ENCODE results near the gene SYT9. TPM values are rescaled to one million over a fixed set of nuclear protein-coding genes. Genes with fewer than 3 reads are reported as not detected.

Gene SYT9
- total and polyA plus RNA-seq, 9 of the 15 experiments (the other 6 are each of a cell fraction or from before 2014, with no cell fraction given), result 0.01 TPM; not detected in 8

DNA sequence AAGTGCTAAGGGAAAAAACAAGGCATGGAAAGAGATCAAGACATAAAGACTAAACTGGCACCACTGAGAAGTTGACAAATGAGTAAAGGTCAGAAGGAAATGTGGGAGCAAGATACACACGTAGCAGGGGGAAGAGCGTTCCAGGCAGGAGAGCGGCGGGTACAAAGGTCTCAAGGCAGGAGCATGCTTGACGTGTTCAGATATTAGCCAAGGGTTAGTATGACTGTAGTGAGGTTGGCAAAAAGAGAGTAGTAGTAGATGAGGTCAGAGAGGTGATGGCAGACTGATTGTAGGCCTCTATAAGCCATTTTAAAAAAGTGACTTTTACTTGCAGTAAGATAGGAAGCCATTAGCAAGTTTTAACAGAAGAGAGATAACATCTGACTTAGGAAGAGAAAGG, 9.9 kb downstream of the SYT9 start:
- BruUV-seq (replicated peaks), result no TSS peak
- ChIA-PET CTCF (ENCODE audit: low intra/inter-chr PET ratio) (no interaction called here), POLR2A (no interaction called here)
- no peaks in the 10 kb centered on the region for H3K9me1 ChIP-seq (ENCODE audit: control insufficient read depth, insufficient read depth, low read length)
- H3K36me3 ChIP-seq (ENCODE audit: control insufficient read depth, insufficient read depth, low read length), result no peaks in the 10 kb centered on the region
- no peak for DNase-seq (ENCODE audit: extremely low read depth in 1 of 4, low spot score in 3 of 4)
- no peak for TF ChIP-seq PCBP1 (IDR thresholded peaks at IDR 0.05; ENCODE audit: low read depth, low read length, poor library complexity, severe bottlenecking)
- no peak for TF ChIP-seq FOXA1 (IDR thresholded peaks at IDR 0.05; ENCODE audit: borderline replicate concordance)
- TF ChIP-seq KDM1A (IDR thresholded peaks at IDR 0.05), result no peak
- TF ChIP-seq, protein P1, sequence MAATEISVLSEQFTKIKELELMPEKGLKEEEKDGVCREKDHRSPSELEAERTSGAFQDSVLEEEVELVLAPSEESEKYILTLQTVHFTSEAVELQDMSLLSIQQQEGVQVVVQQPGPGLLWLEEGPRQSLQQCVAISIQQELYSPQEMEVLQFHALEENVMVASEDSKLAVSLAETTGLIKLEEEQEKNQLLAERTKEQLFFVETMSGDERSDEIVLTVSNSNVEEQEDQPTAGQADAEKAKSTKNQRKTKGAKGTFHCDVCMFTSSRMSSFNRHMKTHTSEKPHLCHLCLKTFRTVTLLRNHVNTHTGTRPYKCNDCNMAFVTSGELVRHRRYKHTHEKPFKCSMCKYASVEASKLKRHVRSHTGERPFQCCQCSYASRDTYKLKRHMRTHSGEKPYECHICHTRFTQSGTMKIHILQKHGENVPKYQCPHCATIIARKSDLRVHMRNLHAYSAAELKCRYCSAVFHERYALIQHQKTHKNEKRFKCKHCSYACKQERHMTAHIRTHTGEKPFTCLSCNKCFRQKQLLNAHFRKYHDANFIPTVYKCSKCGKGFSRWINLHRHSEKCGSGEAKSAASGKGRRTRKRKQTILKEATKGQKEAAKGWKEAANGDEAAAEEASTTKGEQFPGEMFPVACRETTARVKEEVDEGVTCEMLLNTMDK (IDR thresholded peaks at IDR 0.05; ENCODE audit: borderline replicate concordance, insufficient read depth, low read depth, low read length, poor library complexity, severe bottlenecking), result no peak
- no peak for TF ChIP-seq HNRNPL (IDR thresholded peaks at IDR 0.05; ENCODE audit: low read depth, low read length)
- no peak for TF ChIP-seq HDAC1 (IDR thresholded peaks at IDR 0.05)
- TF ChIP-seq, protein P2, sequence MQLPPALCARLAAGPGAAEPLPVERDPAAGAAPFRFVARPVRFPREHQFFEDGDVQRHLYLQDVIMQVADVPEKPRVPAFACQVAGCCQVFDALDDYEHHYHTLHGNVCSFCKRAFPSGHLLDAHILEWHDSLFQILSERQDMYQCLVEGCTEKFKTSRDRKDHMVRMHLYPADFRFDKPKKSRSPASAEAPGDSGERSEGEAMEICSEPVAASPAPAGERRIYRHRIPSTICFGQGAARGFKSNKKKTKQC (CRISPR knock-in tag; IDR thresholded peaks at IDR 0.05), result no peak
- no peak for TF ChIP-seq NR1H2 (CRISPR knock-in tag; IDR thresholded peaks at IDR 0.05)
- no peak for TF ChIP-seq CTBP1 (IDR thresholded peaks at IDR 0.05; ENCODE audit: borderline replicate concordance)
- H3K4me2 ChIP-seq (ENCODE audit: insufficient read depth, low read length), result no peak overlapping the region
- H3K27ac ChIP-seq (ENCODE audit: extremely low read depth, low read depth, low read length), result no peak overlapping the region
- intact Hi-C loops (cut with micrococcal nuclease) (no loop called here), in situ Hi-C loops (cut with MboI) (no loop called here)
- no peaks in the 10 kb centered on the region for H4K20me1 ChIP-seq (replicated peaks; ENCODE audit: control insufficient read depth, insufficient read depth, low read length)
- no peaks in the 10 kb centered on the region for H3K4me1 ChIP-seq (replicated peaks in 1 of 2; ENCODE audit: control insufficient read depth in 2 of 2, insufficient read depth in 2 of 2, low read length in 2 of 2)
- ATAC-seq, result no peak
- H3K9ac ChIP-seq (ENCODE audit: insufficient read depth in 1 of 2, low read depth in 2 of 2, low read length in 2 of 2), result no peak overlapping the region
- H2AFZ ChIP-seq (ENCODE audit: low read depth, low read length), result no peak overlapping the region
- no peaks in the 10 kb centered on the region for H3K9me3 ChIP-seq (replicated peaks; ENCODE audit: control insufficient read depth, insufficient read depth, low read depth, low read length)
- H3K27me3 ChIP-seq (ENCODE audit: control insufficient read depth in 2 of 2, insufficient read depth in 2 of 2, low read length in 2 of 2), result no peaks in the 10 kb centered on the region
- H3K79me2 ChIP-seq (ENCODE audit: control insufficient read depth, insufficient read depth, low read length), result no peaks in the 10 kb centered on the region
- 0% methylated on average over 5 of the region's 5 CpGs for whole genome bisulfite sequencing (ENCODE audit: insufficient coverage, low coverage, missing lambda C conversion rate)
- FAIRE-seq, result no peak
- no peak overlapping the region for H3K4me3 ChIP-seq
